Upper lobe of left lung (tissue), 6 donors: ENCODE data around the gene CDC25B. TPM values are rescaled to one million over a fixed set of nuclear protein-coding genes. Genes with fewer than 3 reads are reported as not detected.
"Not testable (repeated sequence)": the region's sequence is repeated elsewhere in the genome, so short reads cannot be mapped to it uniquely, and the experiment has no call there.

ENCODE experiments used
- ATAC-seq, 2 donors: fragments of 200-7000 bp; cut with Tn5 transposase; one replicate each; pipeline ENCODE4 v1.9.1; 2022; ENCODE audit warnings: mild to moderate bottlenecking in 2 of 2, moderate library complexity in 2 of 2; ENCODE audit not compliant: low FRiP score in 2 of 2
- DNase-seq, 2 donors: peaks; one replicate each; pipeline ENCODE4 v3.0.0-alpha.2; 2019 to 2020
- H3K27ac ChIP-seq, 4 donors: fragments of 200-600 bp; sonication (generic); one replicate each; pipeline ENCODE4 v1.5.1; 2016 to 2019
- H3K27me3 ChIP-seq, 4 donors: fragments of 200-600 bp; sonication (generic); one replicate each; pipeline ENCODE4 v1.5.1; 2017 to 2019
- H3K36me3 ChIP-seq, 4 donors: fragments of 200-600 bp; sonication (generic); one replicate each; pipeline ENCODE4 v1.5.1; 2016 to 2019
- H3K4me1 ChIP-seq, 4 donors: fragments of 200-600 bp; sonication (generic); one replicate each; pipeline ENCODE4 v1.5.1; 2018 to 2019
- H3K4me3 ChIP-seq, 4 donors: fragments of 200-600 bp; sonication (generic); one replicate each; pipeline ENCODE4 v1.5.1; 2017 to 2019; ENCODE audit warnings: mild to moderate bottlenecking in 2 of 4, moderate library complexity in 1 of 4
- H3K9me3 ChIP-seq, 4 donors: fragments of 200-600 bp; sonication (generic); one replicate each; pipeline ENCODE4 v1.5.1; 2018 to 2019
- CTCF ChIP-seq, 6 experiments: fragments of 450-650 bp in 4 of 6; fragments of 200-600 bp in 2 of 6; sonication (generic) in 2 of 6; IDR thresholded peaks; one replicate each; pipeline ENCODE4 v1.5.1; 2016 to 2019; ENCODE audit warnings: antibody characterized with exemption in 6 of 6
- EP300 ChIP-seq, 4 donors: sonication (generic); formaldehyde crosslinking; IDR thresholded peaks; one replicate each; pipeline ENCODE4 v1.5.1; 2017; ENCODE audit warnings: antibody characterized with exemption in 4 of 4, control low read depth in 2 of 4
- POLR2A ChIP-seq, 4 donors: fragments of 450-650 bp; IDR thresholded peaks; one replicate each; pipeline ENCODE4 v1.5.1; 2016 to 2017; ENCODE audit warnings: antibody characterized with exemption in 4 of 4, mild to moderate bottlenecking in 2 of 4
- POLR2AphosphoS5 ChIP-seq, 2 donors: sonication (generic); formaldehyde crosslinking; IDR thresholded peaks; one replicate each; pipeline ENCODE4 v1.5.1; 2017; ENCODE audit warnings: antibody characterized with exemption in 2 of 2
- WGBS, 2 donors: methylation state at CpG; one replicate each; pipeline ENCODE4 v1.1.5; 2017 to 2018; 5-methylcytosine and 5-hydroxymethylcytosine counted together
- total RNA-seq, 6 donors: library from RNA; depleted of rRNA in 4 of 6; stranded (reverse); fragments of >200 nt in 4 of 6; gene quantifications; one replicate each; pipeline versions ENCODE4 v1.1.0 to v1.2.1, GENCODE V29; 2016 to 2021
- donor health status: DM: no; HTN: no; CAD: no; lungs with moderate emphysema.
- donor health status: DM: no; HTN: yes; CAD: no; lungs with severe emphysema.

CDC25B gene
- total RNA-seq, 6 donors from 2014 or later = 45.5 to 151 (median 99.1) TPM

GRCh38 chr20:3786126-3786484, 10.0 kb upstream of the CDC25B start:
- peaks cover 44 to 57% (median 51%) of the 10 kb centered on the region in 4 donors for H3K4me1 ChIP-seq
- H3K36me3 ChIP-seq = peaks cover 0 to 18% (median 0%) of the 10 kb centered on the region in 4 donors
- no peaks in the 10 kb centered on the region for H3K27me3 ChIP-seq
- 0% methylated on average over 6 of the region's 35 CpGs; no CpG with 5 or more reads in 1 of the 2 donors for WGBS, 2 donors
- H3K9me3 ChIP-seq = no peaks in the 10 kb centered on the region
- peak overlapping the region; percentile 84 to 88 (median 87) for H3K27ac ChIP-seq
- peak overlapping the region; percentile 18 to 80 (median 68) for H3K4me3 ChIP-seq
- peak in 1 of 2 donors; percentile 31 for ATAC-seq
- no peak for TF ChIP-seq EP300 (IDR thresholded peaks at IDR 0.05)
- no peak for TF ChIP-seq POLR2A (IDR thresholded peaks at IDR 0.05)
- TF ChIP-seq CTCF (IDR thresholded peaks at IDR 0.05) = no peak
- no peak for TF ChIP-seq POLR2AphosphoS5 (IDR thresholded peaks at IDR 0.05)
- DNase-seq = no peak

GRCh38 chr20:3786665-3787323, 9.3 kb upstream of the CDC25B start, which contains the start of gene CENPB:
Gene CENPB, minus strand, starts transcription at chr20:3786740. Its CDS starts 257 bp downstream, at chr20:3786483.
- H3K4me3 ChIP-seq = peak within 1 kb of the TSS; percentile 18 to 80 (median 68)
- no peaks in the 10 kb centered on the region for H3K27me3 ChIP-seq
- ATAC-seq (peak; percentile 93 to 98), DNase-seq (peak; percentile 91 to 99)
- H3K4me1 ChIP-seq = peaks cover 42 to 50% (median 45%) of the 10 kb centered on the region in 4 donors
- no peaks in the 10 kb centered on the region for H3K9me3 ChIP-seq
- H3K27ac ChIP-seq = peak within 1 kb of the TSS; percentile 84 to 88 (median 87)
- WGBS, 2 donors = 5 to 6% methylated on average over 23 to 41 of the region's 70 CpGs
- TF ChIP-seq POLR2A (IDR thresholded peaks at IDR 0.05) (no peak), CTCF (IDR thresholded peaks at IDR 0.05) (peak; percentile 73 to 97 (median 84)), POLR2AphosphoS5 (IDR thresholded peaks at IDR 0.05) (peak in 1 of 2 donors; percentile 53)
- H3K36me3 ChIP-seq = peaks cover 0 to 18% (median 0%) of the 10 kb centered on the region in 4 donors

GRCh38 chr20:3787324-3788014, 8.6 kb upstream of the CDC25B start:
- WGBS, 2 donors = 63 to 76% methylated on average over 5 of the region's 5 CpGs
- H3K4me1 ChIP-seq = peaks cover 40 to 50% (median 42%) of the 10 kb centered on the region in 4 donors
- ATAC-seq (no peak), DNase-seq (no peak)
- TF ChIP-seq POLR2AphosphoS5 (IDR thresholded peaks at IDR 0.05) (no peak), POLR2A (IDR thresholded peaks at IDR 0.05) (no peak), EP300 (IDR thresholded peaks at IDR 0.05) (no peak), CTCF (IDR thresholded peaks at IDR 0.05) (no peak)
- H3K4me3 ChIP-seq = peak overlapping the region in 3 of 4 donors; percentile 38 to 68 (median 67)
- no peaks in the 10 kb centered on the region for H3K9me3 ChIP-seq
- H3K27me3 ChIP-seq = no peaks in the 10 kb centered on the region
- peaks cover 0 to 18% (median 0%) of the 10 kb centered on the region in 4 donors for H3K36me3 ChIP-seq
- peak overlapping the region in 2 of 4 donors; percentile 50 to 59 for H3K27ac ChIP-seq

- DNase-seq (no peak), ATAC-seq (no peak)
- H3K4me3 ChIP-seq = no peak overlapping the region
- H3K36me3 ChIP-seq = peaks cover 0 to 10% (median 0%) of the 10 kb centered on the region in 4 donors
- no peaks in the 10 kb centered on the region for H3K27me3 ChIP-seq
- no peak for TF ChIP-seq POLR2AphosphoS5 (IDR thresholded peaks at IDR 0.05)
- no peak for TF ChIP-seq EP300 (IDR thresholded peaks at IDR 0.05)
- TF ChIP-seq POLR2A (IDR thresholded peaks at IDR 0.05) = no peak
- no peak for TF ChIP-seq CTCF (IDR thresholded peaks at IDR 0.05)
- H3K4me1 ChIP-seq = peaks cover 27 to 39% (median 31%) of the 10 kb centered on the region in 4 donors
- WGBS, 2 donors = 51 to 61% methylated on average over 4 of the region's 4 CpGs
- peak overlapping the region in 1 of 4 donors; percentile 23 for H3K27ac ChIP-seq
- H3K9me3 ChIP-seq = no peaks in the 10 kb centered on the region
Observed at GRCh38 chr20:3788685-3789155, 7.4 kb upstream of the CDC25B start.

- Histone ChIP-seq H3K4me1 (peaks cover 22 to 34% (median 26%) of the 10 kb centered on the region in 4 donors), H3K27ac (peak overlapping the region in 1 of 4 donors; percentile 23)
- 95 to 97% methylated on average over 4 of the region's 4 CpGs for WGBS, 2 donors
- ATAC-seq, H3K9me3 ChIP-seq, H3K36me3 ChIP-seq, H3K4me3 ChIP-seq, H3K27me3 ChIP-seq, DNase-seq: not testable (repeated sequence)
Observed at GRCh38 chr20:3789201-3789600, 6.9 kb upstream of the CDC25B start.

- WGBS, 2 donors = 86 to 94% methylated on average over 1 of the region's 3 CpGs
- not testable (repeated sequence) for H3K27me3 ChIP-seq, DNase-seq, H3K4me3 ChIP-seq, H3K9me3 ChIP-seq, H3K27ac ChIP-seq, H3K36me3 ChIP-seq, ATAC-seq
- H3K4me1 ChIP-seq = peaks cover 31 to 41% (median 35%) of the 10 kb centered on the region in 4 donors
Observed at GRCh38 chr20:3794168-3794567, 1.9 kb upstream of the CDC25B start.
